HCT116 (cell line): Measurements from ENCODE around the gene PLXNC1. TPM values are rescaled to one million over a fixed set of nuclear protein-coding genes. Genes with fewer than 3 reads are reported as not detected.

Source experiments
- ATAC-seq: fragments of 200-7000 bp; cut with Tn5 transposase; 2 replicates; pipeline ENCODE4 v1.9.1; 2020; ENCODE audit warnings: mild to moderate bottlenecking, moderate library complexity
- BruUV-seq: library from RNA; stranded (reverse); fragments of 400-500 nt; replicated peaks from 2 replicates; lab custom pipeline; 2021; lab: Mats Ljungman, UMichigan
- CTCF ChIA-PET: fragments of 300-600 bp; sonication (Branson Sonifier 250); formaldehyde crosslinking; loops from one replicate; lab custom pipeline; 2021; ENCODE audit warnings: antibody characterized with exemption; lab: Charles Lee
- POLR2A ChIA-PET: fragments of 300-600, 350-600 bp; sonication (Branson Sonifier 250); formaldehyde crosslinking; loops from one replicate; lab custom pipeline; 2021; ENCODE audit warnings: antibody characterized with exemption; lab: Charles Lee
- RAD21 ChIA-PET, 2 experiments: fragments of 300-600 bp; sonication (Branson Sonifier 250); formaldehyde crosslinking; loops; one replicate each; lab custom pipeline; 2023; ENCODE audit warnings: low total read pairs in 2 of 2; ENCODE audit not compliant: uncharacterized antibody in 2 of 2, unreplicated experiment in 2 of 2, low non-redundant PET in 1 of 2; lab: Charles Lee
- DNase-seq: peaks from one replicate; pipeline ENCODE4 v3.0.0-alpha.2; 2010; ENCODE audit warnings: low read depth, low spot score
- H2AFZ ChIP-seq: fragments of 200-600 bp; shearing (Covaris generic), sonication (generic); 2 replicates; pipeline ENCODE4 v1.6.1; 2017; ENCODE audit warnings: low read depth, mixed run types, mixed read lengths, antibody characterized with exemption, low read length; ENCODE audit not compliant: poor library complexity, severe bottlenecking
- H3K27ac ChIP-seq: 2 replicates; pipeline ENCODE4 v1.5.1; 2012; ENCODE audit warnings: low read depth, low read length
- H3K27me3 ChIP-seq: fragments of 200-600 bp; sonication (generic); 2 replicates; pipeline ENCODE4 v1.6.1; 2016; ENCODE audit warnings: mixed run types, low read length, mixed read lengths; ENCODE audit not compliant: insufficient read depth
- H3K36me3 ChIP-seq, 2 experiments: fragments of 200-500 bp in 1 of 2; fragments of 200-600 bp in 1 of 2; sonication (Bioruptor generic) in 1 of 2; sonication (generic) in 1 of 2; 2 replicates each; pipeline versions ENCODE4 v1.5.1 to v1.6.1; 2014 to 2016; ENCODE audit warnings: low read length in 2 of 2, inconsistent platforms in 1 of 2, mixed read lengths in 1 of 2, mixed run types in 1 of 2; ENCODE audit not compliant: insufficient read depth in 2 of 2, control insufficient read depth in 1 of 2
- H3K4me1 ChIP-seq, 2 experiments: fragments of 200-600 bp in 1 of 2; sonication (generic) in 1 of 2; 2 replicates each; pipeline versions ENCODE4 v1.5.1 to v1.6.1; 2012 to 2017; ENCODE audit warnings: low read length in 2 of 2, inconsistent platforms in 1 of 2, mild to moderate bottlenecking in 1 of 2, mixed read lengths in 1 of 2, mixed run types in 1 of 2, moderate library complexity in 1 of 2; ENCODE audit not compliant: insufficient read depth in 2 of 2, control insufficient read depth in 1 of 2
- H3K4me2 ChIP-seq: fragments of 200-600 bp; sonication (generic); 2 replicates; pipeline ENCODE4 v1.6.1; 2017; ENCODE audit warnings: mixed run types, low read length, mixed read lengths
- H3K4me3 ChIP-seq, 2 experiments: fragments of 200-600 bp in 1 of 2; sonication (generic) in 1 of 2; replicated peaks in 1 of 2; 2 replicates each; pipeline ENCODE4 v1.5.1; 2011 to 2016; ENCODE audit warnings: low read length in 2 of 2, control low read depth in 1 of 2, low read depth in 1 of 2, mild to moderate bottlenecking in 1 of 2, mixed read lengths in 1 of 2, mixed run types in 1 of 2
- H3K79me2 ChIP-seq: fragments of 200-600 bp; sonication (generic); 2 replicates; pipeline ENCODE4 v1.6.1; 2017; ENCODE audit warnings: mild to moderate bottlenecking, mixed run types, low read length, moderate library complexity, mixed read lengths; ENCODE audit not compliant: insufficient read depth
- H3K9ac ChIP-seq: fragments of 200-600 bp; sonication (generic); 2 replicates; pipeline ENCODE4 v1.6.1; 2016; ENCODE audit warnings: low read length, mixed read lengths
- H3K9me2 ChIP-seq: fragments of 200-600 bp; sonication (generic), shearing (Covaris generic); 2 replicates; pipeline ENCODE4 v1.6.1; 2017; ENCODE audit warnings: mixed run types, mild to moderate bottlenecking, moderate library complexity; ENCODE audit not compliant: insufficient read depth
- H3K9me3 ChIP-seq, 2 experiments: fragments of 200-500 bp in 1 of 2; fragments of 200-600 bp in 1 of 2; sonication (Bioruptor generic) in 1 of 2; sonication (generic) in 1 of 2; 2 replicates each; pipeline ENCODE4 v1.6.1; 2014 to 2017; ENCODE audit warnings: low read length in 2 of 2, mixed read lengths in 2 of 2, inconsistent platforms in 1 of 2, low read depth in 1 of 2, mild to moderate bottlenecking in 1 of 2, mixed run types in 1 of 2, moderate library complexity in 1 of 2; ENCODE audit not compliant: control insufficient read depth in 1 of 2, insufficient read depth in 1 of 2
- H4K20me1 ChIP-seq: fragments of 200-600 bp; sonication (generic), shearing (Covaris generic); 2 replicates; pipeline ENCODE4 v1.6.1; 2017; ENCODE audit warnings: mixed run types, mild to moderate bottlenecking, moderate library complexity; ENCODE audit not compliant: insufficient read depth
- ATF3 ChIP-seq: IDR thresholded peaks from 2 replicates; pipeline ENCODE4 v1.6.1; 2012
- CBX3 ChIP-seq: IDR thresholded peaks from 2 replicates; pipeline ENCODE4 v1.6.1; 2012; ENCODE audit warnings: low read depth
- CEBPB ChIP-seq: IDR thresholded peaks from 2 replicates; pipeline ENCODE4 v1.6.1; 2012; ENCODE audit warnings: low read depth
- CTCF ChIP-seq, 3 experiments: fragments of 200-600 bp in 1 of 3; sonication (generic) in 1 of 3; IDR thresholded peaks in 2 of 3; conservative IDR thresholded peaks in 1 of 3; 2 replicates each; pipeline ENCODE4 v1.5.1; 2012 to 2017; ENCODE audit warnings: low read depth in 2 of 3, low read length in 2 of 3, antibody characterized with exemption in 1 of 3, borderline replicate concordance in 1 of 3, control low read depth in 1 of 3, mild to moderate bottlenecking in 1 of 3, mixed read lengths in 1 of 3, mixed run types in 1 of 3, moderate library complexity in 1 of 3; ENCODE audit not compliant: insufficient read depth in 1 of 3
- ELF1 ChIP-seq: IDR thresholded peaks from 2 replicates; pipeline ENCODE4 v1.6.1; 2012; ENCODE audit warnings: low read depth, borderline replicate concordance
- EZH2 ChIP-seq: fragments of 200-600 bp; sonication (generic); IDR thresholded peaks from 2 replicates; pipeline ENCODE4 v1.6.1; 2017; ENCODE audit warnings: antibody characterized with exemption, mixed run types
- EZH2phosphoT487 ChIP-seq: fragments of 200-600 bp; IDR thresholded peaks from 2 replicates; pipeline ENCODE4 v1.6.1; 2018; ENCODE audit warnings: antibody characterized with exemption, borderline replicate concordance
- FOSL1 ChIP-seq: IDR thresholded peaks from 2 replicates; pipeline ENCODE4 v1.6.1; 2012; ENCODE audit warnings: low read depth
- MAX ChIP-seq: IDR thresholded peaks from 2 replicates; pipeline ENCODE4 v1.6.1; 2012
- POLR2AphosphoS5 ChIP-seq: IDR thresholded peaks from 2 replicates; pipeline ENCODE4 v1.6.1; 2011; ENCODE audit warnings: mild to moderate bottlenecking, low read depth, low read length, moderate library complexity
- RAD21 ChIP-seq: IDR thresholded peaks from 2 replicates; pipeline ENCODE4 v1.6.1; 2012; ENCODE audit warnings: low read depth, mild to moderate bottlenecking
- REST ChIP-seq: IDR thresholded peaks from 2 replicates; pipeline ENCODE4 v1.6.1; 2012; ENCODE audit warnings: low read depth
- SIN3A ChIP-seq: IDR thresholded peaks from 2 replicates; pipeline ENCODE4 v1.6.1; 2012; ENCODE audit warnings: low read depth
- SP1 ChIP-seq: IDR thresholded peaks from 2 replicates; pipeline ENCODE4 v1.6.1; 2012; ENCODE audit warnings: low read depth
- SRF ChIP-seq: IDR thresholded peaks from 2 replicates; pipeline ENCODE4 v1.6.1; 2012; ENCODE audit warnings: low read depth
- TCF7L2 ChIP-seq: IDR thresholded peaks from 2 replicates; pipeline ENCODE4 v1.7.0; 2011; ENCODE audit warnings: borderline replicate concordance, inconsistent platforms; ENCODE audit not compliant: insufficient read depth, insufficient read length; ENCODE audit errors: extremely low read depth
- YY1 ChIP-seq: IDR thresholded peaks from 2 replicates; pipeline ENCODE4 v1.6.1; 2011; ENCODE audit warnings: low read length, low read depth, moderate library complexity, mild to moderate bottlenecking; ENCODE audit not compliant: insufficient replicate concordance; ENCODE audit errors: extremely low read depth
- ZFX ChIP-seq: fragments of 450-650 bp; IDR thresholded peaks from 2 replicates; pipeline ENCODE4 v1.6.1; 2017
- ZNF274 ChIP-seq: fragments of 200-500 bp; sonication (Bioruptor generic); IDR thresholded peaks from 2 replicates; pipeline ENCODE4 v1.6.1; 2014; ENCODE audit warnings: mild to moderate bottlenecking, low read depth, low read length, inconsistent platforms
- intact Hi-C: fragments of 100-400 bp; cut with micrococcal nuclease; formaldehyde crosslinking; loops from 2 replicates; pipeline ENCODE4 v1.10.0; 2022
- total RNA-seq: library from RNA; stranded (reverse); gene quantifications from one replicate; pipeline ENCODE4 v1.2.1, GENCODE V29; 2021; ENCODE audit not compliant: unreplicated experiment
- TF ChIP-seq, protein P1 (sequence below): IDR thresholded peaks from 2 replicates; pipeline ENCODE4 v1.6.1; 2011; ENCODE audit warnings: mild to moderate bottlenecking, low read length, moderate library complexity; ENCODE audit not compliant: insufficient replicate concordance; ENCODE audit errors: extremely low read depth

PLXNC1 gene
- total RNA-seq, 1 experiment from 2014 or later = 0.25 TPM

GRCh38 chr12:94157981-94158411 is 9.6 kb downstream of the PLXNC1 start:
- BruUV-seq = no TSS peak
- CTCF ChIA-PET = no interaction called here
- ATAC-seq = no peak
- no peak overlapping the region for H3K4me2 ChIP-seq
- TF ChIP-seq SRF (no peak), ZFX (no peak), CEBPB (no peak), POLR2AphosphoS5 (no peak), YY1 (no peak), SIN3A (no peak), EZH2phosphoT487 (no peak), SP1 (no peak), TCF7L2 (no peak), ZNF274 (no peak), RAD21 (no peak), ATF3 (no peak), CTCF (IDR thresholded peaks at IDR 0.05 in 2 of 3, conservative IDR thresholded peaks at IDR 0.05 in 1 of 3; ENCODE audit: borderline replicate concordance in 1 of 3, insufficient read depth in 1 of 3, low read depth in 2 of 3, low read length in 2 of 3) (no peak), REST (no peak), CBX3 (no peak), ELF1 (no peak), MAX (no peak), EZH2 (no peak), FOSL1 (no peak)
- TF ChIP-seq, protein P1, sequence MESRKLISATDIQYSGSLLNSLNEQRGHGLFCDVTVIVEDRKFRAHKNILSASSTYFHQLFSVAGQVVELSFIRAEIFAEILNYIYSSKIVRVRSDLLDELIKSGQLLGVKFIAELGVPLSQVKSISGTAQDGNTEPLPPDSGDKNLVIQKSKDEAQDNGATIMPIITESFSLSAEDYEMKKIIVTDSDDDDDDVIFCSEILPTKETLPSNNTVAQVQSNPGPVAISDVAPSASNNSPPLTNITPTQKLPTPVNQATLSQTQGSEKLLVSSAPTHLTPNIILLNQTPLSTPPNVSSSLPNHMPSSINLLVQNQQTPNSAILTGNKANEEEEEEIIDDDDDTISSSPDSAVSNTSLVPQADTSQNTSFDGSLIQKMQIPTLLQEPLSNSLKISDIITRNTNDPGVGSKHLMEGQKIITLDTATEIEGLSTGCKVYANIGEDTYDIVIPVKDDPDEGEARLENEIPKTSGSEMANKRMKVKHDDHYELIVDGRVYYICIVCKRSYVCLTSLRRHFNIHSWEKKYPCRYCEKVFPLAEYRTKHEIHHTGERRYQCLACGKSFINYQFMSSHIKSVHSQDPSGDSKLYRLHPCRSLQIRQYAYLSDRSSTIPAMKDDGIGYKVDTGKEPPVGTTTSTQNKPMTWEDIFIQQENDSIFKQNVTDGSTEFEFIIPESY = no peak
- TF ChIP-seq, all 23 proteins: peak for 0
- H3K27me3 ChIP-seq = peaks cover 8% of the 10 kb centered on the region
- no peaks in the 10 kb centered on the region for H3K36me3 ChIP-seq
- H3K9me3 ChIP-seq = no peaks in the 10 kb centered on the region
- no peak overlapping the region for H3K4me3 ChIP-seq
- H3K9me2 ChIP-seq = no peaks in the 10 kb centered on the region
- POLR2A ChIA-PET = no interaction called here
- no peaks in the 10 kb centered on the region for H4K20me1 ChIP-seq
- RAD21 ChIA-PET = no interaction called here
- no peak for DNase-seq
- intact Hi-C loops = no loop called here
- H2AFZ ChIP-seq = no peak overlapping the region
- H3K4me1 ChIP-seq = no peaks in the 10 kb centered on the region
- no peaks in the 10 kb centered on the region for H3K79me2 ChIP-seq
- H3K9ac ChIP-seq = no peak overlapping the region
- H3K27ac ChIP-seq = no peak overlapping the region
